Mesothelial cell of epicardium (in vitro differentiated cells): ENCODE data around the gene SIRPD. TPM values are rescaled to one million over a fixed set of nuclear protein-coding genes. Genes with fewer than 3 reads are reported as not detected.

Experiments
- DNase-seq, 2 experiments: peaks; one replicate each; pipeline ENCODE4 v3.0.0; 2021; ENCODE audit warnings: low spot score in 2 of 2; ENCODE audit not compliant: unreplicated experiment in 2 of 2
- H3K27ac Mint-ChIP-seq: 2 replicates; pipeline ENCODE4 v1.8.0; 2021; ENCODE audit warnings: mixed read lengths
- H3K27me3 Mint-ChIP-seq: 2 replicates; pipeline ENCODE4 v1.8.0; 2021; ENCODE audit warnings: low read depth, mixed read lengths
- H3K36me3 Mint-ChIP-seq: 2 replicates; pipeline ENCODE4 v1.8.0; 2021; ENCODE audit warnings: mixed read lengths
- H3K4me1 Mint-ChIP-seq: 2 replicates; pipeline ENCODE4 v1.8.0; 2021; ENCODE audit warnings: mixed read lengths
- H3K4me3 Mint-ChIP-seq: 2 replicates; pipeline ENCODE4 v1.8.0; 2021; ENCODE audit warnings: mild to moderate bottlenecking, moderate library complexity, mixed read lengths
- H3K9me3 Mint-ChIP-seq: 2 replicates; pipeline ENCODE4 v1.8.0; 2021; ENCODE audit warnings: mixed read lengths
- CTCF ChIP-seq: fragments of 200-600 bp; sonication (generic); IDR thresholded peaks from one replicate; pipeline ENCODE4 v1.5.0; 2021; ENCODE audit warnings: antibody characterized with exemption; ENCODE audit not compliant: unreplicated experiment
- total RNA-seq: library from RNA; stranded (reverse); gene quantifications from 3 replicates; pipeline ENCODE4 v1.2.1, GENCODE V29; 2021

SIRPD gene
- total RNA-seq, 1 donor from 2014 or later, result not detected

- Mint-ChIP-seq H3K4me1 (no peaks in the 10 kb centered on the region), H3K27me3 (peaks cover 25% of the 10 kb centered on the region), H3K9me3 (peaks cover 20% of the 10 kb centered on the region), H3K4me3 (no peak overlapping the region), H3K27ac (no peak overlapping the region), H3K36me3 (no peaks in the 10 kb centered on the region)
- DNase-seq, result no peak
- no peak for TF ChIP-seq CTCF
Measured at GRCh38 chr20:1527923-1528322, 29.6 kb downstream of the SIRPD start.

GRCh38 chr20:1526896-1527295, 30.6 kb downstream of the SIRPD start:
- H3K27ac Mint-ChIP-seq, result no peak overlapping the region
- peaks cover 27% of the 10 kb centered on the region for H3K27me3 Mint-ChIP-seq
- TF ChIP-seq CTCF, result no peak
- no peaks in the 10 kb centered on the region for H3K4me1 Mint-ChIP-seq
- no peak overlapping the region for H3K4me3 Mint-ChIP-seq
- DNase-seq, result no peak
- H3K9me3 Mint-ChIP-seq, result peaks cover 20% of the 10 kb centered on the region
- no peaks in the 10 kb centered on the region for H3K36me3 Mint-ChIP-seq

GRCh38 chr20:1526310-1526709, 31.2 kb downstream of the SIRPD start:
- Mint-ChIP-seq H3K27ac (no peak overlapping the region), H3K27me3 (peaks cover 29% of the 10 kb centered on the region), H3K4me1 (no peaks in the 10 kb centered on the region), H3K36me3 (no peaks in the 10 kb centered on the region), H3K9me3 (peaks cover 20% of the 10 kb centered on the region), H3K4me3 (no peak overlapping the region)
- no peak for DNase-seq
- no peak for TF ChIP-seq CTCF

- no peak for DNase-seq
- H3K27me3 Mint-ChIP-seq, result peaks cover 39% of the 10 kb centered on the region
- H3K4me3 Mint-ChIP-seq, result no peak overlapping the region
- peaks cover 20% of the 10 kb centered on the region for H3K9me3 Mint-ChIP-seq
- TF ChIP-seq CTCF, result no peak
- no peak overlapping the region for H3K27ac Mint-ChIP-seq
- H3K36me3 Mint-ChIP-seq, result no peaks in the 10 kb centered on the region
- no peaks in the 10 kb centered on the region for H3K4me1 Mint-ChIP-seq
Measured at GRCh38 chr20:1524004-1524403, 33.5 kb downstream of the SIRPD start.

- Mint-ChIP-seq H3K27me3 (peaks cover 65% of the 10 kb centered on the region), H3K4me1 (no peaks in the 10 kb centered on the region), H3K27ac (no peak overlapping the region), H3K36me3 (no peaks in the 10 kb centered on the region), H3K4me3 (no peak overlapping the region), H3K9me3 (no peaks in the 10 kb centered on the region)
- no peak for DNase-seq
- TF ChIP-seq CTCF, result no peak
Measured at GRCh38 chr20:1517010-1517409, 40.5 kb downstream of the SIRPD start.

GRCh38 chr20:1513801-1514200, 43.7 kb downstream of the SIRPD start:
- no peak for TF ChIP-seq CTCF
- no peak overlapping the region for H3K4me3 Mint-ChIP-seq
- H3K36me3 Mint-ChIP-seq, result no peaks in the 10 kb centered on the region
- no peaks in the 10 kb centered on the region for H3K4me1 Mint-ChIP-seq
- H3K27me3 Mint-ChIP-seq, result peaks cover 63% of the 10 kb centered on the region
- no peak for DNase-seq
- H3K9me3 Mint-ChIP-seq, result no peaks in the 10 kb centered on the region
- H3K27ac Mint-ChIP-seq, result no peak overlapping the region
